HG03520 (cell line): ENCODE results near the gene BAHCC1.

Experiments used
- ATAC-seq: cut with Tn5 transposase; IDR thresholded peaks from one replicate; pipeline ENCODE4 v1.9.1; 2021; ENCODE audit warnings: mild to moderate bottlenecking, moderate library complexity; ENCODE audit not compliant: unreplicated experiment

BAHCC1 gene

DNA sequence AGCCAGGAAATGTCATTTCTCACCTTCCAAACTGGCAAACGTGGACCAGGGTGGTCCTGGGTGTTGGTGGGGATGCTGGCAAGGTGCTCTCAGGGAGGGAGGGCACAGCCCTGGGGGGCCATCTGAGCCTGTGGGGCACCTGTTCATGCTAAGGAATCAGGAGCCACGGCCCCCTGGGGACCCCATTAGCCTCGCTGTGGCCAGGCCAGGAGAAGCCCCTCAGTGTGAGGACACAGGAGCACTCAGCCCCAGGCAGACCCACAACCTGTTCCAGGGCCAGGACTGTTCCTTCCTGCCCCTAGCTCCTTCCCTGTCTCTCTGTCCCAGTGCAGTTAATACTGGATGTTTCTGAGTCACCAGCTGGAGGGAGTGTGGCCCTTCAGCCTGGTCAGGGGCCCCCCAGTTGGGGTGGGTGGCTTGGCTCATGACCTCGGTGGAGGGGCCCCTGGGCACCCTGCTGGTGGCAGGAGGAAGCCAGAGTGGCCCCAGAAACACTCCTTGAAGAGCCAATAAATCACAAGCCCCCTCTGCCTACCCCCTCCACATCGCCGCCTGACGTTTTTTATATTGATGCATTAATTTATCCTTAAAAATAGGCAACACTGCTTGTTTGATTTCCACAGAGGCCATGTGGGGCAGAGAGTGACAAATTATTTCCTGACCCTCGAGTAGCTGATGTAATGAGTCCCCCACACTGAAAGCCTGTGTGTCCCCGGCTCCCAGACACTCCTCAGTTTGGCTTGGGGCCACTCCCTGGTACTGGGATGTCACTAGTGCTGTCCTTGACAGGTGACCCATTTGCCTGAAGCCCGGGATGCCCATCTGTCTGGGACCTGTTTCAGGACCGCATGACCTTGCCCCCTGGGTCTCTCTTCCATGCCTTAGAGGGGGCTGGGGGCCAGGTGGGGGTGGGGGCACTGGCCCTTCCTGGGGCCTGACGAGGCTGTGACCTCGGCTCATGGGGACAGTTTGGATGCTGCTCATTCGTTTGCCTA lies 95.0 kb downstream of the BAHCC1 start:
- no peak for ATAC-seq

DNA sequence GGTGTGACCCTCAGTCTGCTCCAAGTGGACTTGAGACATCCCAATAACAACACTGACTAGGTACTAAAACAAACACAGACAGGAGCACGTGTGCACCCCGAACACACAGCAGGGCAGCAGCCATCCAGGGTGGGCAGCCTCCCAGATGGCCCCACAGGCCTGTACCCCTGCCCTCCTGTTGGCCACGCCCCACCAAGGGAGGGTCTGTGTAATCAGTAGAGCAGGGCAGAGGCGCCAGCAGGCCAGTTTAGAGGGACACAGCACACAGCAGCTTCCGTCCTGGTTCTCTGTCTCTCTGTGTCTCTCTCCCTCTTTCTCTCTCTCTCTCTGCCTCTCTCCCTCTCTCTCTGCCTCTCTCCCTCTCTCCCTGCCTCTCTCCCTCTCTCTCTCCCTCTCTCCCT lies 95.9 kb downstream of the BAHCC1 start:
- ATAC-seq, result no peak

DNA sequence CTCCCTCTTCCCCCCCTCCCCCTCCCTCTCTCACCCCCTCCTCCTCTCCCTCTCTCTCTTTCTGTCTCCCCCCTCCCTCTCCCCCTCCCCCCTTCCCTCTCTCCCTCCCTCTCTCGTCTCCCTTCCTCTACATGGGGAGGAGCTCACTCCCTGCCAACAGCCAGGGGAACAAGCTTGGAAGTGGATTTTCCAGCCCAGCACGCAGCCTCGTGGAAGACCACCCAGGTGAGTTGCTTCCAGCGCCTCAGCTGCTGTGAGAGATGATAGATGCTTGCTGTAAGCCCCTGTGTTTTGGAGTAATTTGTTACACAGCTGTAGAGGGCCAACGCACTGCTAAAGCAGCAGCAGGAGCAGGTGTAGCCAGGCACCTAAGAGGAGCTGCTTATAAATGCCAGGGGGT lies 96.5 kb downstream of the BAHCC1 start:
- no peak for ATAC-seq

DNA sequence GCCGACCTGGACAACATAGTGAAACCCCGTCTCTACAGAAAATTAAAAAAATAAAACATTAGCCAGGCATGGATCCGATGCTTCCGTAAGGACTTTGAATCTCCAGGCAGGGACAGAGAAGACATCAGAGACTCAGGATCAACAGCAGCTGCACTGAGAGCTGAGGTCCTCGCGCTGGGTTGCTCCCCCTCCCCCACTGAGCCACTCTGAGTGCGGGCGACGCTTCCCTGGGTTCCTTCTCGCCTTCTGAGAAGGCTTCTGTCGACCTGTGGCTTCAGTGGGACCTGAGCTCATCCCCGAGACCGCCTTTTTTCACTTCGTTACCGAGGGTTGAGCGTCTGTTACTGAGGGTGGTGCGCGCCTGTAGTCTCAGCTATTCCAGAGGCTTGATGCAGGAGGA lies 96.9 kb downstream of the BAHCC1 start:
- ATAC-seq, result no peak

DNA sequence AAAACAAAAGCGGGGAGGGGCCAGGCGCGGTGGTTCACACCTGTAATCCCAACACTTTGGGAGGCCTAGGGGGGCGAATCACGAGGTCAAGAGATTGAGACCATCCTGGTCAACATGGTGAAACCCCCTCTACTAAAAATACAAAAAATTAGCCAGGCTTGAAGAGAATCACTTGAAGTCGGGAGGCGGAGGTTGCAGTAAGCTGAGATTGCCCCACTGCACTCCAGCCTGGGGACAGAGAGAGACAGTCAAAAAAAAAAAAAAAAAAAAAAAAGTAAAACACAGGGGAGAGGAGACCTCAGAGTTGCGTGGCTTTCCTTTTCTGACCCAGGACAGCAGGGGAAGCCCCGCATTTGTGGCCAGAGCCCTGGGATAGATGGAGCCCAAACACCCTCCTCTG lies 97.4 kb downstream of the BAHCC1 start:
- ATAC-seq, result no peak

DNA sequence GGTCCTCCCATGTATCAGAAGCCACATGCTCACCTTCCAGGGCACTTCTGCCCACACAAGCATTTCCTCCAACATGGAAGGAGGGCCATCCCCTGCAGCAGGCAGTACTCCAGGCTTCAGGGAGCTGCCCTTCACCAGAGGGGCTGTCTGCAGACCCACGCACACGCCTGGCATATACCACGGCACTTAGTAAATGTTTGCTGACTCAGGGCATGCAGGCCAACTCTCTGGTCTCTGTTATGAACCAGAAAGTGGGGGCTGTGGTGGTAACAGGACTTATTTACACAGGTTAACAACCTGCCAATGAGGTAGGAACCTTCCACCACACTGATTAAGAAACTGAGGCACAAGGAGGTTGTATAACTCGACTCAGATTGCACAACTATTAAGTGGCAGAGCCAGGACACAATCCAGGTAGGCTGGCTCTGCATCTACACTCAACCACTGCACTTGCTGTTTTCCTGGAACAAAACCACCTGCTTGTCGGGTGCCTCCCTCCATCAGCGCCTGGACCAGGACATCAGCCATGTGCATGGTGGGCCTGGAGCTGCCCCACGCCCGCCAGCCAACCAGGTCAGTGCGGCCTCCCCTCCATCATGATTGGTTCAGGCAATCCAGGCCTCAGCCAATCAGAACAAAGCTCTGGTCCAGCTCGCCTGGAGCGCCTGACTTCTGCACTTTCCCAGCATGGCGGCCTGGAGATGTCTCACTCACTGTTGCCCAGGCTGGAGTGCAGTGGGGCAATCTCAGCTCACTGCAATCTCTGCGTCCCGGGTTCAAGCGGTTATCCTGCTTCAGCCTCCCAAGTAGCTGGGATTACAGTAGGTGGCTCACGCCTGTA lies 98.2 kb downstream of the BAHCC1 start:
- no peak for ATAC-seq

DNA sequence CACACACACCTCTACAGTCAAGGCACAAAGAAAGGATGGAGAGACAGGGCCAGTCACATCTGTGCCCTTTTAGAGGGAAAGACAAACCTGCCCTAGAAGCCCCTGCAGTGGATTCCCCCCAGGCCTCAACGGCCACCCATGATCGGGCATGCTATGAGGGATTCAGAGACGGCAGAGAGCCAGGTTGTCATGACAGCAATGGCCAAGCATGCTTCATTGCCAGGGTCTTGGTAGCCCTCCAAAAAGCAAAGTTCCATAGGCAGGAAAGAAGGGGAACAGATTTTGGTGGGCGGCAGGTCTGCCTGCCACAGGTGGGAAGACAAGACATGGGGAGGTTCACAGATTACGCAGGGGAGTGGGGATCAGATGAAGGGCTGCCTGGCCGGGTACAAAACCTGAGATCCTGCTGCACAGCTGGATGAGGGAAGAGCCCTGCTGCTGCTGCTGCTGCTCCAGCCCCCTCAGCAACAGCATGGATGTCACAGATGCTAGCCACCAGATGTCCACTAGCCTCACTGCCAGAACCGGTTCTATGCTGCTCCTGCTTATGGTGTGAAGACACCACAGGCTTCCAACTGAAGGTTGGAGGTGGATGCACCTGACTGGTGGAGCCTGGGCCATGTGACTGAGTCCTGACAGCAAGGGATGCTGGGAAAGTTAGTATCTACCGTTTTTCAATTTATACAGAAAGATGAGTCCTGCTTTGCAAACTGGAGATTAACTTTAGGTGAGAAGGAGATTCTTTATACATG lies 99.5 kb downstream of the BAHCC1 start:
- no peak for ATAC-seq

DNA sequence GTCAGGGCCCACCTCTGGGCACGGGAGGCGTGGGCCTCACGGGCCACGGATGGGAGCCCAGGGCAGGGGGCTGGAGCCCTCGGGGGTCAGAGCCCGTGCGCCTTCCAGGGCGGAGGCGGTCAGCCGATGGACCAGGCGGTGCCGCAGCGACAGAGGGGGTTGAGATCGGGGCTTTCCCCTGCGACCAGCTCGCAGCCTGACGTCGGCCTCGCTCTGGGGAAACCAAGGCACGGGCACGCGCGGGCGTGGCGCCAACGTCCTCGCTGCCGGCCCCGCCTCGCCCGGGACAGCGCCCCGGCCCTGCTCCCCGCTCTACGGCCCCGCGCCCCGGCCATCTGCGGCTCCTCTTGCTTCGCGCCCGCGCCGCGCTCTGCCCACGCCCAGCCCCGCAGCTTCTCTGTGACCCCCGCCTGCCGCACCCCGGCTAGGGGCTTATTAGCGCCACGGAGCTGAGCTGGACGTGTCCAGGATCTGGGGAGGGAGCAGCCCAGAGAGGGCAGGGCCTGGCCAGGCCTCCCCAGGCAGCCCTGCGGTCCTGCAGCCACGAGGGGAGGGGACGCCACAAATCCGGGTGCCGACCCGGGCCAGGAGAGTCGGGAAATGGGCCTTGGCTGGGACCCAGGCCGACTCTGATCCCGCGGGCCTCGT lies 103.8 kb downstream of the BAHCC1 start:
- no peak for ATAC-seq

DNA sequence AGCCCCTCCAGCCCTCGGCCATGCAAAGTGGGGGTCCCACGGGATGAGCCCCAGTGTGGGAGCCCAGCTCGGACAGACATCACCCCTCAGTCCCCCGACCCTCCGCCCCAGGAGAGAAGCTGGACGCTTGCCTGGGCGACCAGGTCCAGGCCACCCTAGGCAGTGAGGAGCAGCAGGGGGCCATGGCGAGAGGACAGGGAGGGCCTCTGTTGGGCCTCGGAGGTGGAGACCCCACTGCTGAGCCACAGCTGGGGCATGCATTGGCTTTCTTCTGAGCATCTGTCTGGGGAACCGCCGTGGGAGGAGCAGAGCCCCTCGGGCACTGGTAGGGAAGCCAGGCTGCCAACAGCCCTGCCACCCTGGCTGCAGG lies 104.3 kb downstream of the BAHCC1 start:
- no peak for ATAC-seq

DNA sequence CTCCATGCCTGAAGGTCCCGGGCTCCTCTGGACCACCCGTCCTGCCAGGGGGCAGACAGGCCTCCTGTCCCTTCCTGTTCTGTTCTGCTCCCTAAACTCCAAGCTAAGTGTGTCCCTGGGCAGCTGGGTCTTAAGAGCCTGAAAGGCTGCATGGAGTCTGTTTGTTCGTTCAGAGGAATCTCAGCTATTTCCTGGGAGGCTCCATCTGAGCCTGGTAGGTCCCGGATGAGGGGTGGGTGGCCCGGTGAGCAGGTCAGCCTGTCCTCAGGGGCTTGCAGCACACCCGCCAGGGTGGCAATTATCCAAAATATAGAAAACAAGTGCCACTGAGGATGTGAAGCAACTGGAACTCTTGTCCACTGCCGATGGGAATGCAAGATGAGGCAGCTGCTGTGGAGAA lies 104.8 kb downstream of the BAHCC1 start:
- ATAC-seq, result no peak

DNA sequence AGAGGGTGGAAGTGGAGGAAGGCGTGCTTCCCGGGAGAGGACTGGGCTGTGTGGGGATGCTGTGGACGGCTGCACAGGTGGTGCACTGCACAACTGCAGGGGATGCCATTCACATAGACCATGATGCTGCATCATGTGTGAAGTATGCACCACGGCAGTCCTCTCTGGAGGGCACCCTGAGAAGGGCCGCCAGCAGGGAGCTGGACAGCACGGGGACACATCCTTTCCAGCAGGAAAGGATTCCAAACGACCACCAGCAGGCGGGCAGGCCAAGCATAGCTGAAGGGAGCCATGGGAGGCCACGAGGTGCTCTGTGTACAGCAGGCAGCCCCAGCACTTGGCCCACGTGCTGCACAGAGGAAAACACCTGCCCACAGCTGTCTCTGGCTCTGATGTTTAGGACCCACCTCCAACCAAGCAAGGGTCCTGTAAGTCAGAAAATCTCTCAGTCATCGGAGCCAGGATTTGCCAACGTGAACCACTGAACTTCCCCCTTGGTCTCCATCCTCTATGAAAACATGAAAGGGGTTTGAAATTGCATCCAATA lies 107.3 kb downstream of the BAHCC1 start:
- no peak for ATAC-seq

DNA sequence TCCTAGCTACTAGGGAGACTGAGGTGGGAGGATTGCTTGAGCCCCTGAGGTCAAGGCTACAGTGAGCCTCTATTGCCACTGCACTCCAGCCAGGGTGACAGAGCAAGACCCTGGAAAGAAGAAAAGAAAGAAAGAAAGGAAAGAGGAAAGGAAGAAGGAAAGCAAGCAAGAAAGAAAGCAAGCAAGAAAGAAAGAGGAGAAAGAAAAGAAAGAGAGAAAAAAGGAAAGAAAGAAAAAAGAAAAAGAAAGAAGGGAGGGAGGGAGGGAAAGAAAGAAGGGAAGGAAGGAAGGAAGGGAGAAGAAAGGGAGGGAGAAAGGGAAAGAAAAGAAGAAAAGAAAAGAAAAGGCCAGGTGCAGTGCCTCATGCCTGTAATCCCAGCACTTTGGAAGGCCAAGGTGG lies 108.4 kb downstream of the BAHCC1 start:
- no peak for ATAC-seq

DNA sequence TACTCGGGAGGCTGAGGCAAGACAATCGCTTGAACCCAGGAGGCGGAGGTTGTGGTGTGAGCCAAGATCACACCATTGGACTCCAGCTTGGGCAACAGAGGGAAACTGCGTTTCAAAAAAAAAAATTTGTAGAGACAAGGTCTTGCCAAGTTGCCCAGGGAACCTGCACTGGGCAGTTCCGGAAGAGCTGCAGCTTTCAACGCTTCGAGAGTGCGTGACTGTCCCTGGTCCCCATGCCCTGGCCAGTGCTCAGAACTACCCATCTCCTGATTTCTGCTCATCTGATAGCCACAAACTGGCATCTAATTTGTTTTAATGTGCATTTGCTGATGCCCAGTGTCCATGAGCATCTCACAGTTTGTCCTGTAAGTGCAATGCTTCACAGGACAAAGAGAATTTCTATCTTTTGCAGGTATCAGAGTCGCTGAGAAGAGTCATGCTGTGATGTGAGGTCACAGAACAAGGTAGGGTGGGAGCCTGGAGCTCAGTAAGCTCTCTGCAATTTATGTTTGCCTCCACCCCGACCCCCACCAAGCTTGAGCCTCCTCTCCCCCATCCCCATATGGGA lies 113.5 kb downstream of the BAHCC1 start:
- no peak for ATAC-seq

DNA sequence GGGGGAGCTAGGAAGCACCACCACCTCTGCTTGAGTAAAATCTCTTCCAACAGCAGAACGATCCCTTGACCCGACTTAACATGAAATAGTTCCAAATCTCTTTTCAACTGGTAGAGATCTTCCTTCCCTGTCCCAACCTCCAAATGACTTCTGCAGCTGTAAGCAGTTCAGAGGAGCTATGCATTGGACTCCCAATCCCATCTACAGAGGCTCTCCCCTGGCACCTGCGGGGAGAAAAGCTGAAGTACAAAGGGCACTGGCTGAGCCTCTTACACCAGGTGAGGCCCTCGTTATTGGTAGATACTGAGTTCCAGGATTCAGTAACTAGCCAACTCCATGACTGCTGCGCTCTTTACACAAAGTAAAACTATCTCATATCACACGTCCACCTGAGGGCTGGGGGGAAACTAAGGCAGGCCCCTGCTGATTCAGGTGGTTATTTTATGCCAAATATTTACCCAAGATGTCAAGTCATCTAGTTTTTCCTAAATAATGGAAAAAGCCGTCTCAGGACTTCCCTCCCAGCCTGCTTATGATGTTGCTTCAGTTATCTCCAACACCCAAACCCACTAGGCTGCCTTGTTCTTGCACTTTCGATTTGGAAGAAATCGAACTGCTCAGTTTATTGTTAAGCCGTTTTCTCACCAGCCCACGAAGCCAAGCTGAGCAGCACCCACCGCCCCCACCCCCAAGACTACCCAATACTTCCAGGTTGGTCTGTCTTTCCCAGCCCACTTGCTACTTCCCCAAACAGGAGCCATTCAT lies 114.1 kb downstream of the BAHCC1 start:
- no peak for ATAC-seq

DNA sequence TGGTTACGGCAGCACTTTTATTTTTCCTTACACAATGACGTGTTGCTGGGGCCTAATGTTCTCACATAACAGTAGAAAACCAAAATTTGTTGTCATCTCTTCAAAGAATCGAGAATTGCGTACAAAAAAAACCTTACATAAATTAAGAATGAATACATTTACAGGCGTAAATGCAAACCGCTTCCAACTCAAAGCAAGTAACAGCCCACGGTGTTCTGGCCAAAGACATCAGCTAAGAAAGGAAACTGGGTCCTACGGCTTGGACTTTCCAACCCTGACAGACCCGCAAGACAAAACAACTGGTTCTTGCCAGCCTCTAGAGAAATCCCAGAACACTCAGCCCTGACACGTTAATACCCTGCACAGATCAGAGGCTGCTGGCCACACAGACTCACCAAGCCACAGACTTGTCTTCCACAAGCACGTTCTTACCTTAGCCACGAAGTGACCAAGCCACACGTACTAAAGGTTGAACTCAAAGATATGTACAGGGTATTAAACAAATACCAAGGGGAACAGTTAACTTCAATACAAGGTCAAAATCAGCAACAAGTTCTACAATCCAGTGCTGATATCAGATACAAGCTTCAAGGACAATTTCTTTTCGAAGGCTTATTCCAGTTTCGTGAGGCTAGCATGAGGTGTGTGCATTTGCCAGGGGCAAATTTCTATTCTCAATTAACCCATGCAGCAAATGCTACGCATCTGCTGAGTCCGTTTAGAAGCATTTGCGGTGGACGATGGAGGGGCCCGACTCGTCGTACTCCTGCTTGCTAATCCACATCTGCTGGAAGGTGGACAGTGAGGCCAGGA lies 114.9 kb downstream of the BAHCC1 start:
- no peak for ATAC-seq

DNA sequence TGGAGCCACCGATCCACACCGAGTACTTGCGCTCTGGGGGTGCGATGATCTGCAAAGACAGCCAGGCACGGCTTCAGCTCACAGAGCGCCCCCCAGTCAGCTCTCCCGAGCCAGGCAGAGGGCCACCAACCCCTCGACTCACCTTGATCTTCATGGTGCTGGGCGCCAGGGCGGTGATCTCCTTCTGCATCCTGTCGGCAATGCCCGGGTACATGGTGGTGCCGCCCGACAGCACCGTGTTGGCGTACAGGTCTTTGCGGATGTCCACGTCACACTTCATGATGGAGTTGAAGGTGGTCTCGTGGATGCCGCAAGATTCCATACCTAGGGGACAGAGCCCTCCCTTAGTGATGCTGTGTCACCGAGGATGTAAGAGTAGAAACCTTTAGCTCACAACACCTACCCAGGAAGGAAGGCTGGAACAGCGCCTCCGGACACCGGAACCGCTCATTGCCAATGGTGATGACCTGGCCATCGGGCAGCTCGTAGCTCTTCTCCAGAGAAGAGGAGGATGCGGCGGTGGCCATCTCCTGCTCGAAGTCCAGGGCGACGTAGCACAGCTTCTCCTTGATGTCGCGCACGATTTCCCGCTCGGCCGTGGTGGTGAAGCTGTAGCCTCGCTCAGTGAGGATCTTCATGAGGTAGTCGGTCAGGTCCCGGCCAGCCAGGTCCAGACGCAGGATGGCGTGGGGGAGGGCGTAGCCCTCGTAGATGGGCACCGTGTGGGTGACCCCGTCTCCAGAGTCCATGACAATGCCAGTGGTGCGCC lies 115.7 kb downstream of the BAHCC1 start:
- ATAC-seq, result no peak

DNA sequence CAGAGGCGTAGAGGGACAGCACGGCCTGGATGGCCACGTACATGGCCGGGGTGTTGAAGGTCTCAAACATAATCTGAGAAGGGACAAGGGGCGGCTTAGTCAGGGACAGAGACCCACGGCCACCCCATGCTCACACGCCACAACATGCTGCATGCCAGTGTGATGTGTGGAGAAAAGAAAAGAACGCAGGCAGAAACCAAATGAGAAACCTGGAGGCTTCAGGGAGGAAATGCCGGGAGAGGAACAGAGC lies 116.2 kb downstream of the BAHCC1 start:
- ATAC-seq, result no peak
